ENCODE results near the gene PLPPR1. TPM values are rescaled to one million over a fixed set of nuclear protein-coding genes. Genes with fewer than 3 reads are reported as not detected.

The PLPPR1 gene
- total RNA-seq, 1 donor from 2014 or later, result 6.3 TPM

DNA sequence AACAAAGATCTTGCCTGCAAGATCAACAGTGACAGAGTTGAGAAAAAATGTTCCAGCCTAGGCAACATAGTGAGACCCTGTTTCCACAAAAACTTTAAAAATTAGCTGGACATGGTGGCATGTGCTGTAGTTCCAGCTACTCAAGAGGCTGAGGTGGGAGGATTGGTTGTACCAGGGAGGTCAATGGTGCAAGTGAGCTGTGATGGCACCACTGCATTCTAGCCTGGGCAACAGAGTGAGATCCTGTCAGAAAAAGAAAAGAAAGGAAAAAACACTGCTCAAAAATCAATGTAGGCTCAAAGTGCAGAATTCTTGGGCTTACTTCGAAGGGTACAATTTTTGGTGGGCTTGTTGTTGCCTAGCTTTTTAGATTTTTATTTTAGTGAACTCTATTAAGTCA, 145.4 kb downstream of the PLPPR1 start:
- H3K4me1 ChIP-seq (ENCODE audit: control insufficient read depth in 3 of 3, insufficient read depth in 3 of 3, low read length in 3 of 3), result no peaks in the 10 kb centered on the region
- H3K36me3 ChIP-seq (ENCODE audit: control insufficient read depth in 3 of 3, insufficient read depth in 3 of 3, low read length in 3 of 3), result no peaks in the 10 kb centered on the region
- no peaks in the 10 kb centered on the region for H3K27me3 ChIP-seq (ENCODE audit: control insufficient read depth in 3 of 3, insufficient read depth in 3 of 3, low read length in 3 of 3)
- no peak overlapping the region for H3K9ac ChIP-seq (ENCODE audit: low read depth in 1 of 3, low read length in 3 of 3)
- no peak overlapping the region for H3K27ac ChIP-seq (ENCODE audit: low read depth, low read length)
- H3K4me3 ChIP-seq (ENCODE audit: low read length in 3 of 3), result no peak overlapping the region
- H3K9me3 ChIP-seq (ENCODE audit: control insufficient read depth in 3 of 3, low read length in 3 of 3), result peaks cover 0 to 3% (median 2%) of the 10 kb centered on the region in 3 donors

DNA sequence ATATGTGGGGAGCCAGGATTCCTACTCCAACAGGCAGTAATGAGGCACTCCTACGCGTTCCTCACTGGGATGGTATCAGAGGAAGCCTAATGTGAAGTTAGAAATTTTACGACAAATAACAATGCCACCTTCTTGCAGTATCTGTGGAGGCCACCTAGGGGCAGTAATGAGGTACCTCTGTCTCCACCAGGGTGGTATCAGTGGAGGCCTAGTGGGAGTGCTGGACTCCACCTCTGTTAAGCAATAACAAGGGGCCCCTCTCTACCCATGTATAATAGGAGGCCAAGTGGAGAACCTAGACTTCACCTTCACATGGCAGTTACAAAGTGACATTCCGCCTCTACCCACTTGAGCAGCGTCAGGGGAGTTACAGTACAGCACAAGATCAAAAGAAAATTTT, 147.9 kb downstream of the PLPPR1 start:
- Histone ChIP-seq H3K9ac (ENCODE audit: low read depth in 1 of 3, low read length in 3 of 3) (no peak overlapping the region), H3K27ac (ENCODE audit: low read depth, low read length) (no peak overlapping the region), H3K9me3 (ENCODE audit: control insufficient read depth in 3 of 3, low read length in 3 of 3) (peaks cover 0 to 3% (median 2%) of the 10 kb centered on the region in 3 donors), H3K4me1 (ENCODE audit: control insufficient read depth in 3 of 3, insufficient read depth in 3 of 3, low read length in 3 of 3) (no peaks in the 10 kb centered on the region), H3K27me3 (ENCODE audit: control insufficient read depth in 3 of 3, insufficient read depth in 3 of 3, low read length in 3 of 3) (no peaks in the 10 kb centered on the region), H3K4me3 (ENCODE audit: low read length in 3 of 3) (no peak overlapping the region), H3K36me3 (ENCODE audit: control insufficient read depth in 3 of 3, insufficient read depth in 3 of 3, low read length in 3 of 3) (no peaks in the 10 kb centered on the region)

DNA sequence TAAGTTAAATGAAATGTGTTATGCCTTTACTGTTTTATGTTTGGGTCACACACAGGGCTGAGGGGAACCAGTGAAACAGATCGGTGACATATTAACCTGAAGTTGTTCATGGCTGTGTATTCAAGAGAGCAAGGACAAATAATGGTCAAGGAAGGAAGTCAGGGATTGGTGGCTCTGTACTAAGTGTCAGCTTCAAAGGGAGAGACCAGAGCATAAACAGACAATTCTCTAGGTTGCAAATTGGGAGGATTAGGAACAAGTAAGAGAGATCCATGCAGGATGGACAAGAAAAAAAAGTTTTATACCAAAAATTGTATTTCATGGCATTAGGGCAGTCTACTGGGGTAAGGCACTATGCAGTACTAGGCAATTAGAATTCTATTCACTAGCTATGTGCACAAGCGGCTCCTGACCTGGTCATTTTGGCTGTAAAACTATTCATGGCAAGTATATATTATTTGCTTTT, 156.3 kb downstream of the PLPPR1 start:
- Histone ChIP-seq H3K27ac (ENCODE audit: low read depth, low read length) (no peak overlapping the region), H3K9ac (ENCODE audit: low read depth in 1 of 3, low read length in 3 of 3) (no peak overlapping the region), H3K9me3 (ENCODE audit: control insufficient read depth in 3 of 3, low read length in 3 of 3) (no peaks in the 10 kb centered on the region), H3K27me3 (ENCODE audit: control insufficient read depth in 3 of 3, insufficient read depth in 3 of 3, low read length in 3 of 3) (no peaks in the 10 kb centered on the region), H3K36me3 (ENCODE audit: control insufficient read depth in 3 of 3, insufficient read depth in 3 of 3, low read length in 3 of 3) (no peaks in the 10 kb centered on the region), H3K4me1 (ENCODE audit: control insufficient read depth in 3 of 3, insufficient read depth in 3 of 3, low read length in 3 of 3) (no peaks in the 10 kb centered on the region), H3K4me3 (ENCODE audit: low read length in 3 of 3) (no peak overlapping the region)

DNA sequence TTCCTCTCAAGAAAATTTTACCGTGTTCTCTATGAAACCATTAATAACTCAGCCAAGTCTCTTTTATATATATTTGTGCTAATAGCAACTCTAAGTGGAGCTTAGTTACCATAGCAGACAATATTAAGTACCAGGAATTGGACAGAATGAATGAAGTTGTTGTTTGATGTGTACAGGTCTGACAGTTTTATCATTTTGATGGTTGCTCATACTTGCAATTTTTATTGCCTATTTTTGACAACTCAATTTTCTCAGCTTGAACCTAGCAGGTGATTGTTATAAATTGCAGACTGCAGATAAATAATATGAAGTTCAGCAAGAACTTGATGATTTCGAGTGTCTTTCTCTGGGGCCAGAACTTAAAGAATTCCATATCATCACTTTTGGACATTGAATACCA, 163.2 kb downstream of the PLPPR1 start:
- Histone ChIP-seq H3K27me3 (ENCODE audit: control insufficient read depth in 3 of 3, insufficient read depth in 3 of 3, low read length in 3 of 3) (no peaks in the 10 kb centered on the region), H3K9me3 (ENCODE audit: control insufficient read depth in 3 of 3, low read length in 3 of 3) (no peaks in the 10 kb centered on the region), H3K4me3 (ENCODE audit: low read length in 3 of 3) (no peak overlapping the region), H3K27ac (ENCODE audit: low read depth, low read length) (no peak overlapping the region), H3K4me1 (ENCODE audit: control insufficient read depth in 3 of 3, insufficient read depth in 3 of 3, low read length in 3 of 3) (no peaks in the 10 kb centered on the region), H3K9ac (ENCODE audit: low read depth in 1 of 3, low read length in 3 of 3) (no peak overlapping the region), H3K36me3 (ENCODE audit: control insufficient read depth in 3 of 3, insufficient read depth in 3 of 3, low read length in 3 of 3) (no peaks in the 10 kb centered on the region)

DNA sequence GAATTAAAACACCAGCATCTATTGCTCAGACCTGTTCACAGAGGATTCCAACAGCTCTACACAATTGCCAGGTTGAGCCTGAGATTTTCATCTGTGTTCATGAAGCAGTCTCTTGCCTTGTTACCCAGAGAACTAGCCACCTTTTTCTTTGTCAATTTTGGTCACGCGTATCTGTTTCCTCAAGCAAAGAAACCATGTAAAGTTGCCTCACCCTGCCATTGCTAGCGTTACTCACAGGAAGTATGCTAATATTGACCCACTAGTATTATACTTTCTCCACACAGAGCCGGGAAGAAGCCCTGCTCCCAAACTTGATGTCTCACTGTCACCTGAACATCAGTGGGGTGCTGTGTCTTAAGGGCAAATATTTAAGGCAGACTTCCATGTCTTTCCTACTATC, 168.5 kb downstream of the PLPPR1 start:
- H3K27ac ChIP-seq (ENCODE audit: low read depth, low read length), result no peak overlapping the region
- no peak overlapping the region for H3K9ac ChIP-seq (ENCODE audit: low read depth in 1 of 3, low read length in 3 of 3)
- H3K36me3 ChIP-seq (ENCODE audit: control insufficient read depth in 3 of 3, insufficient read depth in 3 of 3, low read length in 3 of 3), result no peaks in the 10 kb centered on the region
- no peaks in the 10 kb centered on the region for H3K27me3 ChIP-seq (ENCODE audit: control insufficient read depth in 3 of 3, insufficient read depth in 3 of 3, low read length in 3 of 3)
- no peaks in the 10 kb centered on the region for H3K4me1 ChIP-seq (ENCODE audit: control insufficient read depth in 3 of 3, insufficient read depth in 3 of 3, low read length in 3 of 3)
- no peaks in the 10 kb centered on the region for H3K9me3 ChIP-seq (ENCODE audit: control insufficient read depth in 3 of 3, low read length in 3 of 3)
- H3K4me3 ChIP-seq (ENCODE audit: low read length in 3 of 3), result no peak overlapping the region

DNA sequence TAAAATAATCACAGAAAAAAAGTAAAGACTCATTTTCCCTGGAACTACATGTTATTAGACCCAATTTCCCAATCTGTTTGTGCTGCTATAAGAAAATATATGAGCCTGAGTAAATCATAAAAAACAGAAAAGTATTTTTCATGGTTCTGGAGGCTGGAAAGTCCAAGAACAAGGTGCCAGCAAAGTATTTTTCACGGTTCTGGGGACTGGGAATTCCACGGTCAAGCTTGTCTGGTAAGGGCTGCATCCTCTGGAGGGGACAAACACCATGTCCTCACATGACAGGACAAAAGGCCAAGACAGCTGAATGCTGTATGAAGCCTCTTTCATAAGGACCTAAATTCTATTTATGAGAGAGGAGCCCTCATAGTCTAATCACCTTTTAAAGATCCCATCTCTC, 172.3 kb downstream of the PLPPR1 start:
- no peaks in the 10 kb centered on the region for H3K36me3 ChIP-seq (ENCODE audit: control insufficient read depth in 3 of 3, insufficient read depth in 3 of 3, low read length in 3 of 3)
- no peak overlapping the region for H3K9ac ChIP-seq (ENCODE audit: low read depth in 1 of 3, low read length in 3 of 3)
- no peaks in the 10 kb centered on the region for H3K4me1 ChIP-seq (ENCODE audit: control insufficient read depth in 3 of 3, insufficient read depth in 3 of 3, low read length in 3 of 3)
- H3K4me3 ChIP-seq (ENCODE audit: low read length in 3 of 3), result no peak overlapping the region
- H3K27me3 ChIP-seq (ENCODE audit: control insufficient read depth in 3 of 3, insufficient read depth in 3 of 3, low read length in 3 of 3), result no peaks in the 10 kb centered on the region
- no peaks in the 10 kb centered on the region for H3K9me3 ChIP-seq (ENCODE audit: control insufficient read depth in 3 of 3, low read length in 3 of 3)
- no peak overlapping the region for H3K27ac ChIP-seq (ENCODE audit: low read depth, low read length)

DNA sequence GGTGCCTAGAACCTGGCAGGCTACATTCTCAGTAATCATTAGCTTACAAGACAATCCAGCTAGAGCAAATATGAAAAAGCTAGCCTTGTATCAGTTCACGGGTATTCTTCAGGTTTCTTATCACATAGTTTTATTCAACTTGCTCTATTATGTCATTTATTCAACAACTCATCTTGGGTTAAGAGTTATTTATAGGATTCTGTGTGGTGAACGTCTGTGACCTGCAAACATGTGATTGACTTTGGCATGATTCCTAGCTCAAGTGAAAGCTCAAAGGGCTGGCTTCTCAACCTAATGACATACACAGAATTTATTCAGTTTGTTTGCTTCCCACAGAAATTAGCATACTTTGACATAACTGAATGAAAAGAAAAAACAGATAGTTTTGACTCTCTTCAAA, 173.1 kb downstream of the PLPPR1 start:
- no peaks in the 10 kb centered on the region for H3K9me3 ChIP-seq (ENCODE audit: control insufficient read depth in 3 of 3, low read length in 3 of 3)
- H3K36me3 ChIP-seq (ENCODE audit: control insufficient read depth in 3 of 3, insufficient read depth in 3 of 3, low read length in 3 of 3), result no peaks in the 10 kb centered on the region
- no peaks in the 10 kb centered on the region for H3K27me3 ChIP-seq (ENCODE audit: control insufficient read depth in 3 of 3, insufficient read depth in 3 of 3, low read length in 3 of 3)
- no peak overlapping the region for H3K27ac ChIP-seq (ENCODE audit: low read depth, low read length)
- no peak overlapping the region for H3K4me3 ChIP-seq (ENCODE audit: low read length in 3 of 3)
- H3K4me1 ChIP-seq (ENCODE audit: control insufficient read depth in 3 of 3, insufficient read depth in 3 of 3, low read length in 3 of 3), result no peaks in the 10 kb centered on the region
- no peak overlapping the region for H3K9ac ChIP-seq (ENCODE audit: low read depth in 1 of 3, low read length in 3 of 3)

DNA sequence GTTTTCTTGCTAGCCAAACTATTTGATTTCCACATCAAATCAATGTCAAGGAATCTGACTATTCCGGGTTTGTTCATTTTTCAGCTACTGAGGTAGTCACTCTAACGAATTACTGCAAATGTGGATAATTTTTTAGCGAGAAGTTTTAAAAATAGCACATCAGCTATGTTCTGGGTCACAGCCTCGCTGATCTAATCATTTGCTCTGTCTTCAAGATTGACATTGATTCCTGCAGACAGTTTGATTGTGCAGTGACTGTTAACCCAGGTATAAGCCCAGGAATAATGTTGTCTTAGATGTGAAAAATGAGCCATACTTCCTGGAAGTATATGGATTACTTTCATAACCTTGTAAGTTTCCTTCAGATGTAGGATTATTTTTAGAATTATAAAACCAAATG, 181.1 kb downstream of the PLPPR1 start:
- no peaks in the 10 kb centered on the region for H3K27me3 ChIP-seq (ENCODE audit: control insufficient read depth in 3 of 3, insufficient read depth in 3 of 3, low read length in 3 of 3)
- H3K36me3 ChIP-seq (ENCODE audit: control insufficient read depth in 3 of 3, insufficient read depth in 3 of 3, low read length in 3 of 3), result no peaks in the 10 kb centered on the region
- H3K9ac ChIP-seq (ENCODE audit: low read depth in 1 of 3, low read length in 3 of 3), result no peak overlapping the region
- H3K4me1 ChIP-seq (ENCODE audit: control insufficient read depth in 3 of 3, insufficient read depth in 3 of 3, low read length in 3 of 3), result no peaks in the 10 kb centered on the region
- H3K9me3 ChIP-seq (ENCODE audit: control insufficient read depth in 3 of 3, low read length in 3 of 3), result no peaks in the 10 kb centered on the region
- H3K4me3 ChIP-seq (ENCODE audit: low read length in 3 of 3), result no peak overlapping the region
- no peak overlapping the region for H3K27ac ChIP-seq (ENCODE audit: low read depth, low read length)

DNA sequence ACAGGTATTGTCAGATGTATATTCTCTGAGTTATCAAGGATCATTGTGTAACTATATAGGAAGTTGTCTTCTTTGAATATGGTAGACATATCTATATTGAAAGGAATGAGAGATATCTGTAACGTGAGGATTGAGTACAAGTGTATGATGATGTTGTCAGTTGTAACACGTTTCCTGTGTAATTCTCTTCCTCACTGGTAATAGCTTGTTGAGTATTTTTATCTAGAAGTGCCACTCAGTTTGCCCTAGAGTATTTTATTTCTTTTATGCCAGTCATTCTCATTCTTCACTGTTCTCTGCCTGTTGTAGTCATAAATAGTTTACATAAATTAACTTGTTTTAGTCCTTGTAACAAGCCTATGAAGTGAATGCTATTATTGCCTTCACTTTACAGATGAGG, 184.1 kb downstream of the PLPPR1 start:
- Histone ChIP-seq H3K9ac (ENCODE audit: low read depth in 1 of 3, low read length in 3 of 3) (no peak overlapping the region), H3K36me3 (ENCODE audit: control insufficient read depth in 3 of 3, insufficient read depth in 3 of 3, low read length in 3 of 3) (no peaks in the 10 kb centered on the region)

DNA sequence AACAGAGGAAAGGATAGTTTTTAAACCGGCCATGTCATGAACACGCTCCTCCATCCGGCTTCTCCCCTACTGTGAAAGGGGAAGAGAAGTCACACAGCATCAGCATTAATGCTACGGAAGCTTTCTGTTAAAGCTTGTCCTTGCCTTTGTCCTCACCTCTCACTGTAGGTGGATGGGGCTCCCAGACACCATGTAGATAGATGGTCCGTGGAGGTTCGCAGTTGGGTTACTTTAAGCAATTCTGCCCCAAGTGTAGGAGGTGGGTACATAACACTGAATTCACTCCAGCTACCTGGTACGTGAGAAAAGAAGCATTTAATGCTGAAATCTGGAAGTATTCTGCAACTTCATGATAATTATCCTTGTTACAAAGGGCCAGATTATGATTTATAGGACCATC, 190.5 kb downstream of the PLPPR1 start:
- no peaks in the 10 kb centered on the region for H3K4me1 ChIP-seq (ENCODE audit: control insufficient read depth in 3 of 3, insufficient read depth in 3 of 3, low read length in 3 of 3)

More for the DNA sequence above, 184.1 kb downstream of the PLPPR1 start:
- Histone ChIP-seq H3K27ac (ENCODE audit: low read depth, low read length) (no peak overlapping the region), H3K4me3 (ENCODE audit: low read length in 3 of 3) (no peak overlapping the region), H3K9me3 (ENCODE audit: control insufficient read depth in 3 of 3, low read length in 3 of 3) (no peaks in the 10 kb centered on the region), H3K27me3 (ENCODE audit: control insufficient read depth in 3 of 3, insufficient read depth in 3 of 3, low read length in 3 of 3) (no peaks in the 10 kb centered on the region), H3K4me1 (ENCODE audit: control insufficient read depth in 3 of 3, insufficient read depth in 3 of 3, low read length in 3 of 3) (no peaks in the 10 kb centered on the region)

DNA sequence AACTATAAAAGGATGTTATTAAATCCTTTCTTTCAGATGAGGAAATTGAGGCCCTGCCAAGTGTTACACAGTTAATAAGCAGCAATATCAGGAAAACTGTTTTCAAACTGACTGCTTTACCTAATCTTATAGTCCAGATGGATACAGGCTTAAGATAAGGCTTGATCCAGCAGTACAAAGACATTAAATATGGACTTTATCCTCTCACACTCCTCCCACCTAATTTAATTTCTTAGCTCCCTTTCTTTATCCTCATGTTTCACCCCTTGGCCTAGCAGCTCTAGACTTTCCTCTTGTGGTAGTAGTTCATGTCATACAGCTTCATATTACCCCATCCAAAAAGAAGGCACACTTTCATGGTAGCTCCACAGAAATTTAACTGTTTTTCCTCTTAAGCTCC, 191.8 kb downstream of the PLPPR1 start:
- H3K9ac ChIP-seq (ENCODE audit: low read depth in 1 of 3, low read length in 3 of 3), result no peak overlapping the region
- no peaks in the 10 kb centered on the region for H3K4me1 ChIP-seq (ENCODE audit: control insufficient read depth in 3 of 3, insufficient read depth in 3 of 3, low read length in 3 of 3)
- H3K36me3 ChIP-seq (ENCODE audit: control insufficient read depth in 3 of 3, insufficient read depth in 3 of 3, low read length in 3 of 3), result no peaks in the 10 kb centered on the region
- no peaks in the 10 kb centered on the region for H3K27me3 ChIP-seq (ENCODE audit: control insufficient read depth in 3 of 3, insufficient read depth in 3 of 3, low read length in 3 of 3)
- no peak overlapping the region for H3K4me3 ChIP-seq (ENCODE audit: low read length in 3 of 3)
- H3K27ac ChIP-seq (ENCODE audit: low read depth, low read length), result no peak overlapping the region
- no peaks in the 10 kb centered on the region for H3K9me3 ChIP-seq (ENCODE audit: control insufficient read depth in 3 of 3, low read length in 3 of 3)

More for the DNA sequence above, 190.5 kb downstream of the PLPPR1 start:
- H3K9ac ChIP-seq (ENCODE audit: low read depth in 1 of 3, low read length in 3 of 3), result no peak overlapping the region
- no peaks in the 10 kb centered on the region for H3K36me3 ChIP-seq (ENCODE audit: control insufficient read depth in 3 of 3, insufficient read depth in 3 of 3, low read length in 3 of 3)
- no peak overlapping the region for H3K4me3 ChIP-seq (ENCODE audit: low read length in 3 of 3)
- no peaks in the 10 kb centered on the region for H3K9me3 ChIP-seq (ENCODE audit: control insufficient read depth in 3 of 3, low read length in 3 of 3)
- no peaks in the 10 kb centered on the region for H3K27me3 ChIP-seq (ENCODE audit: control insufficient read depth in 3 of 3, insufficient read depth in 3 of 3, low read length in 3 of 3)
- H3K27ac ChIP-seq (ENCODE audit: low read depth, low read length), result no peak overlapping the region
